Left hindlimb (tissue), 1 donor: ENCODE results near the gene CKLF.
"Not testable (repeated sequence)": the region's sequence is repeated elsewhere in the genome, so short reads cannot be mapped to it uniquely, and the experiment has no call there.

Source experiments
- DNase-seq: peaks from one replicate; pipeline ENCODE4 v3.0.0-alpha.2; 2018

CKLF gene

GRCh38 chr16:66552286-66553177, at the start of gene CKLF:
Gene CKLF (plus strand): TSS chr16:66552576. CDS start chr16:66552716, 140 bp downstream.
- DNase-seq = peak; percentile 93

GRCh38 chr16:66503030-66503429, 49.3 kb upstream of the CKLF start:
- no peak for DNase-seq

GRCh38 chr16:66503612-66504011, 48.8 kb upstream of the CKLF start:
- no peak for DNase-seq

GRCh38 chr16:66507731-66508239, 44.6 kb upstream of the CKLF start:
- no peak for DNase-seq

- no peak for DNase-seq
These were observed 44.0 kb upstream of the CKLF start for GRCh38 chr16:66508248-66508913.

- no peak for DNase-seq
These were observed 43.4 kb upstream of the CKLF start for GRCh38 chr16:66508914-66509496.

GRCh38 chr16:66509576-66509975, 42.8 kb upstream of the CKLF start:
- no peak for DNase-seq

- no peak for DNase-seq
These were observed 42.1 kb upstream of the CKLF start for GRCh38 chr16:66510298-66510697.

- no peak for DNase-seq
These were observed 41.4 kb upstream of the CKLF start for GRCh38 chr16:66510711-66511601.

- no peak for DNase-seq
These were observed 40.6 kb upstream of the CKLF start for GRCh38 chr16:66511602-66512271.

- no peak for DNase-seq
These were observed 39.9 kb upstream of the CKLF start for GRCh38 chr16:66512272-66513110.

GRCh38 chr16:66513111-66513723, 39.2 kb upstream of the CKLF start:
- DNase-seq = no peak

GRCh38 chr16:66514391-66514790, 38.0 kb upstream of the CKLF start:
- not testable (repeated sequence) for DNase-seq

GRCh38 chr16:66514980-66515595, 37.3 kb upstream of the CKLF start:
- DNase-seq = not testable (repeated sequence)

GRCh38 chr16:66515596-66516508, 36.5 kb upstream of the CKLF start:
- no peak for DNase-seq

- no peak for DNase-seq
These were observed 35.9 kb upstream of the CKLF start for GRCh38 chr16:66516509-66516807.

GRCh38 chr16:66516808-66517585, 35.4 kb upstream of the CKLF start:
- peak; percentile 95 for DNase-seq

GRCh38 chr16:66517586-66518263, 34.7 kb upstream of the CKLF start:
- no peak for DNase-seq
